Measurements from ENCODE around the gene IFT57. TPM values are rescaled to one million over a fixed set of nuclear protein-coding genes. Genes with fewer than 3 reads are reported as not detected.

IFT57 gene
- total RNA-seq, 1 donor: 74.9 TPM

DNA sequence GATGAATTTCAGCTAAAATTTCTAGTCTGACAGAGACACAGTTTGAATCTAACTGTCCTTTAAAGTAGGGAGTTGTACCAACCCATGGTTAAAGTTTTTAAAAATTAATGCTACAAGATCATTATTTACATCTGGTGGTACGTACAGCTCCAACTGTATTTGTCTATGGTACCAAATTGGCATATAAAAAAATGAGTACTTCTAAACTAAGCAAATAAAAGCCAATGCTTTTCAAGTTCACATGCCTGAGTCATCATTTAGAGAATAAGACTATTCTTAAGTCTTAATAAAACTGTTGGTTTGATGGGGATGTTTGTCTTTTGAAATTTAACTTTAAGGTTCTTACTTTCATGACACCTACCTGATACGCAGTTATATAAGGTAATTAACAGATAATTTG, 21.0 kb upstream of the IFT57 start:
- no peak for TF ChIP-seq CTCF (IDR thresholded peaks at IDR 0.05; ENCODE audit: extremely low read depth, low read depth, low read length)

DNA sequence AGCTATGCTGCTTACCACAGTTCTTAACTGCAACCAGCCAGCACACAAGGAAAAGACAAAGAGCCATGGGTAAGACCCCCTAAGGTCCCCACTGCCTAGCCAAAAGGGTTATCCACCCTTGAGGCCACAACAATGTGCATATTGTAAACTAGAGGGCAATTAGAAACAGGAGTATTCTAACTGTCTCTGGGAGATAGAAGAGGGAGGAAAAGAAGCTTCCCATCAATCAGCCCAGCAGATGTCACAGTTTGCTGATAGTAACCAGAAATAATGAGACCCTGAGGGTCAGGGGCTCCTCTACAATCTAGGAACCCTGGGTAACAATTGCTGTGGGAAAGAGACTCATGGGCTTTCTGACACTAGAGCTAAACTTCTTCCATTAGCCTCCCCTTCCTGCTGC, 20.6 kb upstream of the IFT57 start:
- Histone ChIP-seq H3K4me2 (ENCODE audit: insufficient read depth, low read length) (no peak overlapping the region), H3K4me1 (ENCODE audit: insufficient read depth, low read length) (no peaks in the 10 kb centered on the region), H3K27ac (ENCODE audit: low read depth, low read length) (no peak overlapping the region), H3K79me2 (ENCODE audit: insufficient read depth, low read length) (no peaks in the 10 kb centered on the region), H3K4me3 (ENCODE audit: insufficient read depth, low read length) (no peak overlapping the region), H3K36me3 (ENCODE audit: insufficient read depth, low read length) (no peaks in the 10 kb centered on the region), H3K9me3 (ENCODE audit: low read depth, low read length) (no peaks in the 10 kb centered on the region), H2AFZ (ENCODE audit: low read length) (no peak overlapping the region), H3K27me3 (ENCODE audit: insufficient read depth, low read length) (no peaks in the 10 kb centered on the region), H4K20me1 (ENCODE audit: insufficient read depth, low read length) (no peaks in the 10 kb centered on the region)
- no peak for TF ChIP-seq CTCF (IDR thresholded peaks at IDR 0.05; ENCODE audit: extremely low read depth, low read depth, low read length)
- no peak for DNase-seq (ENCODE audit: insufficient read length, low spot score, missing footprints)

More for the DNA sequence above, 21.0 kb upstream of the IFT57 start:
- H3K4me1 ChIP-seq (ENCODE audit: insufficient read depth, low read length): no peaks in the 10 kb centered on the region
- DNase-seq (ENCODE audit: insufficient read length, low spot score, missing footprints): no peak
- no peak overlapping the region for H3K4me2 ChIP-seq (ENCODE audit: insufficient read depth, low read length)
- no peak overlapping the region for H3K4me3 ChIP-seq (ENCODE audit: insufficient read depth, low read length)
- H3K27ac ChIP-seq (ENCODE audit: low read depth, low read length): no peak overlapping the region
- H2AFZ ChIP-seq (ENCODE audit: low read length): no peak overlapping the region
- H3K79me2 ChIP-seq (ENCODE audit: insufficient read depth, low read length): no peaks in the 10 kb centered on the region
- no peaks in the 10 kb centered on the region for H3K9me3 ChIP-seq (ENCODE audit: low read depth, low read length)
- H3K27me3 ChIP-seq (ENCODE audit: insufficient read depth, low read length): no peaks in the 10 kb centered on the region
- no peaks in the 10 kb centered on the region for H3K36me3 ChIP-seq (ENCODE audit: insufficient read depth, low read length)
- no peaks in the 10 kb centered on the region for H4K20me1 ChIP-seq (ENCODE audit: insufficient read depth, low read length)

DNA sequence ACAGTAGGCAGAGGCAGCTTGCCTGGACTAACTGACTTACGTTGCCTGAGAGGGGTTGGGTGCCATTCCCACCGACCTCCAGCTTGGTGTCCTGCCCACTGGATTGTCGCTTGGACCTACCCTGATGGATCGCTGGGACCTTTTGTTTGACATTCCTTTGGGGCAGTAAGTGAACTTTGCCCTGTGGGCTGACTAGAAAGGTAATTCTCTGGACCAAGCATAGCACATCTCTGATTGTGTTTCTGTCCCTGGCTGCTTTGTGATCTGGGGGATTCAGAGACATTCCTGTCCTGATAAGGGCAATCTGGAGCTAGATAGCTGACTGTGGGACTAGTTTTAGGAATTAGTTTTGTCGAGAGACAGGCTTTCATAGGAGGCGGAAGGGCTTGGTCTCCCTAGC, 19.5 kb upstream of the IFT57 start:
- Histone ChIP-seq H3K9me3 (ENCODE audit: low read depth, low read length) (no peaks in the 10 kb centered on the region), H4K20me1 (ENCODE audit: insufficient read depth, low read length) (no peaks in the 10 kb centered on the region), H3K4me1 (ENCODE audit: insufficient read depth, low read length) (no peaks in the 10 kb centered on the region), H3K4me3 (ENCODE audit: insufficient read depth, low read length) (no peak overlapping the region), H3K4me2 (ENCODE audit: insufficient read depth, low read length) (no peak overlapping the region), H3K27me3 (ENCODE audit: insufficient read depth, low read length) (no peaks in the 10 kb centered on the region), H3K27ac (ENCODE audit: low read depth, low read length) (no peak overlapping the region), H3K36me3 (ENCODE audit: insufficient read depth, low read length) (no peaks in the 10 kb centered on the region), H2AFZ (ENCODE audit: low read length) (no peak overlapping the region), H3K79me2 (ENCODE audit: insufficient read depth, low read length) (no peaks in the 10 kb centered on the region)
- no peak for DNase-seq (ENCODE audit: insufficient read length, low spot score, missing footprints)
- no peak for TF ChIP-seq CTCF (IDR thresholded peaks at IDR 0.05; ENCODE audit: extremely low read depth, low read depth, low read length)

DNA sequence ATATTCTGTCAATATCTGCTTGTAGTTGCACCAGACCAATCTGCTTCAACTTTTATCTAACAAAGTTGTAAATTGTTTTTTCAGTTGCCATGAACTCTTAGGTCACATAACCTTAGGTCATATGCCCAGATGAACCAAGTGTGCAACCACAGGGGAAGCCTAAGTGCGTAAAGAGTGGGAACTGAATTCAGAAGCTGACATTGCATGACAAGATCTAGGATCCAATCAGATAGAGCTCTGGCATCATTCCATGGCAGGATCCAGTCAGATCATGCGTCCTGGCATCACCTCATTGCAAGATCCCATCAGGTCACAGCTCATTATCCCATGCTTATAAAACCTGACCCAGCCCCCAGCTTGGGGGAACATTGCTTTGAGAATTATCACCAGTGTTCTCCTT, 18.9 kb upstream of the IFT57 start:
- no peaks in the 10 kb centered on the region for H3K36me3 ChIP-seq (ENCODE audit: insufficient read depth, low read length)
- H3K4me2 ChIP-seq (ENCODE audit: insufficient read depth, low read length): no peak overlapping the region
- H3K27ac ChIP-seq (ENCODE audit: low read depth, low read length): no peak overlapping the region
- H3K4me1 ChIP-seq (ENCODE audit: insufficient read depth, low read length): no peaks in the 10 kb centered on the region
- no peaks in the 10 kb centered on the region for H3K9me3 ChIP-seq (ENCODE audit: low read depth, low read length)
- H3K4me3 ChIP-seq (ENCODE audit: insufficient read depth, low read length): no peak overlapping the region
- H3K27me3 ChIP-seq (ENCODE audit: insufficient read depth, low read length): peaks cover 2% of the 10 kb centered on the region
- DNase-seq (ENCODE audit: insufficient read length, low spot score, missing footprints): no peak
- H4K20me1 ChIP-seq (ENCODE audit: insufficient read depth, low read length): no peaks in the 10 kb centered on the region
- H3K79me2 ChIP-seq (ENCODE audit: insufficient read depth, low read length): no peaks in the 10 kb centered on the region
- H2AFZ ChIP-seq (ENCODE audit: low read length): no peak overlapping the region
- no peak for TF ChIP-seq CTCF (IDR thresholded peaks at IDR 0.05; ENCODE audit: extremely low read depth, low read depth, low read length)
